HG03139 (cell line): Measurements from ENCODE around the gene FOXC1.

ENCODE experiments used
- ATAC-seq: cut with Tn5 transposase; IDR thresholded peaks from one replicate; pipeline ENCODE4 v1.9.1; 2021; ENCODE audit not compliant: unreplicated experiment

Gene FOXC1

GRCh38 chr6:1584146-1584545 is 25.6 kb upstream of the FOXC1 start:
- no peak for ATAC-seq

- no peak for ATAC-seq
Measured at GRCh38 chr6:1584996-1585668, 24.6 kb upstream of the FOXC1 start.

GRCh38 chr6:1585669-1586049 is 24.1 kb upstream of the FOXC1 start:
- no peak for ATAC-seq

DNA sequence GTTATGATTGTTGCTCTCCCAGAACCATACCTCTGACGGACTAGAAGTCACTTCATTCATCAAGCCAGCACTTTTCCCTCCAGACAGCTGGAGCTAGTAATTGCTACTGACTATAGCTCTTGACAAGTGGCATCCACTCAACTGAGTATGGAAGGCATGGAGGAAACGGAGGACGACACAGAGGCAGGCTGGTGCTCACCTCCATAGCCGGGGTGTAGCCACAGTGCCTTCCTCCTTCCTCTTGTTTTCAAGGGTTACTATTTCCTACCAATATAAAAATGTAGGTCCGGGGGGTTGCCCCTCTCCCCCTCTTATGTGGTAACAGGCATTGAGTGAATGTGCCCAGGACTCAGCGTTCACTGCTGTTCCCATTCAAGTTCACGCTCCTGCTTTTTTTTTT is 23.5 kb upstream of the FOXC1 start:
- no peak for ATAC-seq

DNA sequence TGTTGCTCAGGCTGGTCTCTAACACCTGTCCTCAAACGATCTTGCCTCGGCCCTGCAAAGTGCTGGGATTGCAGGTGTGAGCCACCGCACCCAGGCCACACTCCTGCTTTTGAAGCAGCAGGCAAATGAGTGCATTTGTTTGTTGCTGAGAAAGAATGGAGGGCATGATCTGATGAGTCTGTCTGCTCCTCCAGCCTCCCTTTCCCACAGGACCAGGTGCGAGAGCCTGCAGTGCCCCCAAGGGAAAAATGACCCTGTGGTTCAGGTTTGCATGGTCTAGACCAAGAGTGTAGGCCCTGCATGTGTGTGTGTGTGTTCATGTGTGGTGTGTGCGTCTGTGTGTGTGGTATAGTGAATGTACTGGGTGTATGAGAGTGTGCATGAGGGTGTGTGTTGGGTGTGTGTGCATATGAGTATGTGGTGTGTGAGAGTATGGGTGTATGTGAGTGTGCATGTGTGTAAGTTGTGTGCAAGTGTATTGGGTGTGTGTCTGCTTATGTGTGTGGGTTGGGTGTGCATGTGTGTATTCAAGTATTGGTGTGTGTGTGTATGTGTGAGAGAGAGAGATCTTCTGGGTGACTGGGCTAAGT is 22.8 kb upstream of the FOXC1 start:
- no peak for ATAC-seq

GRCh38 chr6:1587546-1587945 is 22.2 kb upstream of the FOXC1 start:
- ATAC-seq: no peak

DNA sequence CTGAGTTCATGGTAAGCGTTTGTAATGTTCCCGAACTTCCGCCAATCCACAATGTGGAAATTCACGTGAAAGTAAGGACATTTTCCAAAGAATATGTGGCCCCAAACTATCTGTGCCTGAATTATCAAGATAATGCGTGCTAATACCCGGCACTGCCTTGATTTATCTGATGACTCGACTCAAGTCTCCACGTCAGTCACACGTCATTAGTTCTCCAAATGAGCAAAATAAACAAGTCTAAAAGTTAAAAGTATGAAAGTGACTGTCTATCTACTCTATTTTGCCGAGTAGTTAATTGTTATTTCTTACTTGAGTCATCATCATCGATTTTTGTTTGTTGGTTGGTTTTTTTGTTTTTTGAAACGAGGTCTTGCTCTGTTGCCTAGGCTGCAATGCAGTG is 21.7 kb upstream of the FOXC1 start:
- no peak for ATAC-seq

DNA sequence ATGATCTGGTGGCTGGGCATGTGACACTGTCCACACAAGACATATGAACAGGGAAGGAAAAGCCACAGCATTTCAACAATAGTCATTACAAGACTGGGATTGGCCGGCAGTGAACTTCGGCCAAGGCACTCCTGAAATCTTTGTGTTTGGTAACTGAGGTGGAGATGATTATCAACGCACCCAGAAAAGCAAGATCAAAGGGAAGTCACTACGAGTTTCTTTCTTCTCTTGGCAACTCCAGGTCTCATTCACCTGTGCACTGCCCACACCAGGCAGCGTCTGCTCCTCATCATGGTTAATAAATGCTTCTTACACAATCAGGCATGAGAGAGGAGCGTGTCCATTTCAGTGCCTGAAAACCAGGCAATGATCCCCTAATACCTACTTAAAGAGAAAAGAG is 20.5 kb upstream of the FOXC1 start:
- ATAC-seq: no peak

GRCh38 chr6:1590580-1590979 is 19.1 kb upstream of the FOXC1 start:
- no peak for ATAC-seq

DNA sequence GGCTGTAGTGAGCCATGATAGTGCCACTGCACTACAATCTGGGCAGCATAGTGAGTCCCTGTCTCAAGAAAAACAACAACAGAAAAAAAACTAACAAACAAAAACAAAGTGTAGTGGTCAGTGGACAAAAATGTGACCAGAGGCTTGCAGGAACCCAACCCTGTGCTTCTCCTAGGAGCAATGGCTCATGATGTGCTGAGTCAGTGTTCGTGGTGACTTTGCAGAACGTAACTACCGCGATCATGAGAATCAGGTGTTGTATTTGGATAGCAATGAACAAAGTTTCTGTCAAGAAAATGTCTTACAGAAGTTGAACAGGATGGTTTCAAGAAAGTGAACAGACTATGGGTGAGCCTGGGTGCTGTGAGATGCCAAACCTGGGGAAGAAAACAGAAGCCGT is 18.5 kb upstream of the FOXC1 start:
- ATAC-seq: no peak

GRCh38 chr6:1591926-1592325 is 17.8 kb upstream of the FOXC1 start:
- ATAC-seq: no peak

DNA sequence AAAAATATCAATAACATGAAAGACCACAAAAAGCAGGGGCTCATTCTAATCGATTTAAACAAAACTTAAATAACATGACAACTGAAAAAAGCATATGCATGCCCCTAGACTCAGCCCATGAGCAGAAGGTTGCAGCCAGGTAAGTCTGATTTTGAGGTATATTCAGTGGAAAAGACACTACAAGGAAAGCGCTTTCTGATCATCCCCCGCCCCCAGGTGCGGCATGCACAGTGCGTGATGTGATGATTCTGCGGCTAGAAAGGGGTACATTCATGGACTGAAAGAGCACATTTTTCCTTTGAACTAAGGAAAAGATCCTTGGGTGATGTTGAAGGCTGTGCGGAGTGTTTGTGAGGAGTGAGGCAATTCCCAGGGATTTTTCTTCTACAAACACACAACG is 16.9 kb upstream of the FOXC1 start:
- ATAC-seq: no peak

- ATAC-seq: no peak
Measured at GRCh38 chr6:1593286-1593957, 16.3 kb upstream of the FOXC1 start.

DNA sequence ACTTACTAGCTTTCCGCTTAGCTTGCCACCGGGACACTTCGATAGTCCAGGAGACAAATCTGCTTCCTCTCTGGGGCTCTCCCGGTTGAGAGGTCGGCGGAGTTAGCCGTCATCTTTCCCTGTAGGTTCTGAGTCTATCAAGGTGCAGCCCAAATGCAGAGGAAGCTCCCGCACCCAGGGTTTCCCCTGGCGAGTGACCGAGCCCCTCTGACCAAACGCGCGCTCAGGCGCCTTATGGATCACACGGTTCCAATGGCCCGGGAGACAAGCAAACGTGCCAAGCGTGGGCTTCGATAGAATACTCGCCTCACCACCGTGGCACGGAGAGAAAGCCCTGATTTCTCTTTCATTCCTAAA is 15.8 kb upstream of the FOXC1 start:
- no peak for ATAC-seq

DNA sequence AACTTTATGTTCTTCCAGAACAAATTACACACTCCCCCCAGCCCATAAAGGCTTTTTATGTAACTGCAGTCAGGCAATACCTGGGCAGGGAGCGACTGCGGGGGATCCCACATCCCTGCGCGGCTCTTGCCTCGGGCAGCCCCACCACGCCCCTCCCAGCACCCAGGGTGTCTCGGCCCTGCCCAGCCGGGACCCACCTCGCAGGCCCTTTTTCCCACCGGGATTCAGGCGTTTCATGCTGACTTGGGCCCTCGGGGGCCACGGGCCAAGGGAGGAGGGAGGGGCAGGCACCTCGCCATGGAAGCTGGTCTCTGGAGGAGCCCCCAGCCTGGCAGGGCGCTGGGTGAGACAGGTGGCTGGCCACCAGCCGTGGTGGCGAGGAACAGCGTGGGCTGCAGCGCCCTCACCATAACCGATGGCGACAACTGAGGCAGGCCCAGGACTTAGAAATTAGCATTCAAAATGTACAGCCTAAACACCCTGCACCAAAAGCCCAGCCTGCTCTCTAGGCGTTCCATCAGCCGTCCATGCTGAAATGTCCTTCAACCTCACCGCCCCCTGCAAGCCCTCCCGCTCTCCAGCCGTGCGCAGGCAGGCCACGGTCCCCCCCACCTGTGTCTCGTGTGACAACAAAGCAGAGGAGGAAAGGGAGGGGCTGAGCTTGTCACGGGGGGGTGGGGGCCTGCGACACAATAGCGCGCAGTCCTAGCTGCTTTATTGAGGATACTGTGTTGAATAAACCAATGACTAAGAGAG is 15.1 kb upstream of the FOXC1 start:
- no peak for ATAC-seq

DNA sequence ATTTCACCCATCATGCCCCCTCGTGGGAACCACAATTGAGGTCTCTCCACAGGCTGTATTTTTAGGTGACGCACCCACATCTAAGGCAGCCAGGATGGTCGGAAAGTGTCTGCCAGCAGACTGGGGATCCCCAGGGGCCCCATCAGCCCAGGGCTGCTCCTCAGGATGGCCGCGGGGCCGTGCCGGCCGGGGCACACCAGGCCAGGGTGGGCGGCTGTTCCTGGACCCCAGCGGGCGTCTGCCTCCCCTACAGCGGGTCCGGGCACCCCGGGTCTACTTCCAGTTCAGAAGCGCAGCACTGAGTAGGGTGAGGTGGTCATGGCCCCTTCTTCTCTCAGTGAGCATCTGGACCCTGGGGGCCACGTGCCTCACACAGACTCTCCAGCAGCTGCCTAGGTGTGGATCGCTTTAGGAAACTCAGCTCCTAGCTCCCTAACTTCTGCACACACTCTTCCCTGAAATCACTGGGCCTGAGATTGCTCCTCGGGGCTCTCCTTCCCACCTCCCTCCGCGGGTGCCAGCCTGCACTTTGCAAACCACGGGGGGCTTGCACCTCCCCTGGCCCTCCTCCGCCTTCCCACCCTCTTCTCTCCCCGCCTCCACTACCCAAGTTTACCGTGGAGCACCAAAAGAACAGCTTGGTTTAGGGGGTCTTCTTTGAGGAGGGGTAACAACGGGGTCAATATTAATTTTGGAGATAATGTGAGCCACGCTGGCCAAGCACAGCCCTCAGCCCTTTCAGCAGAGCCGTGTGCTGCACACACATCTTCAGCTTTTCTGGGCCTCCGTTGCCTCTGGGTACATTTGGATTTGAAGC is 14.2 kb upstream of the FOXC1 start:
- no peak for ATAC-seq

GRCh38 chr6:1596088-1596852 is 13.4 kb upstream of the FOXC1 start:
- no peak for ATAC-seq

GRCh38 chr6:1597121-1597744 is 12.5 kb upstream of the FOXC1 start:
- ATAC-seq: no peak

DNA sequence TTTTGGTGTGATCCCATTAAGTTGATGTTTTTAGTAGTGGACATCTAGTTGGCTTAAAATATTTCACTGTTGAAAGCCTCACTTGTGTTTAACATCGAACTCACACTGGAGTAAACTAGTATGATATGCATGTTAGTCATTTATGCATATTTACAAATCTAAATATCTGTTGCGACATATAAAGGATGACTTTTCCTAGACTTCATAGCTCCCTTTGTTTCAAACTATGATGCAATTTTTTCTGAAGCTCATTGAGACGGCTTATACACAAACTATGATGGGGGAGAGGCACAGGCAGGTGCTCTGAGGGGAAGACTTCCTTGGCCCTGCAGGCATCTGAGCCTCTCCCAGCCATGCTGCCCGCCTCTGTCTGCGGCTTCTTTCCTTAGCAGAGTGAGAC is 11.8 kb upstream of the FOXC1 start:
- ATAC-seq: no peak

DNA sequence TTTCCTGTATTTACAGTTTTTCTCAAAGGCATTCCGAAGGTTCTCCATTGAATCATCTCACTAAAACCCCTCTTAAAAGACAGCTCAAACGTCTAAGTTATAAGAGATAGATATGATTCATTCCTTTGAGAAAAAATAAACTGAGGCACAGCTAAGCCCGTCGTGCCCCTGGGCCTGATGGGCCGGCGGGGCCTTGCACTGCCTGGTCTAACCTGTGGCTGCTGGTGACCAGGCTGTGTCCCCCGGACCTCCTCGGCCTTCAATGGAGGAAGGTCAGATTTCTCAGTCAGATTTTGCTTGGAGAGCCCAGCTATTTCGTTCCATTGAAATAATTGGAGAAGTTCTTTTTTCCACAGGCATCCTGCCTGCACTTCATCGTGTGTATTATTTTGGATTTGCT is 11.3 kb upstream of the FOXC1 start:
- no peak for ATAC-seq
